Measurements from ENCODE around the gene KDM7A.

- TF ChIP-seq CTCF (IDR thresholded peaks at IDR 0.05) (no peak), POLR2A (IDR thresholded peaks at IDR 0.05) (no peak)
Measured at GRCh38 chr7:140044251-140044650, 132.5 kb downstream of the KDM7A start.

Data from ovary (tissue), 3 donors.